ENCODE data around the gene ZNF41.
"Not testable (repeated sequence)": the region's sequence is repeated elsewhere in the genome, so short reads cannot be mapped to it uniquely, and the experiment has no call there.

Gene ZNF41

GRCh38 chrX:47482512-47483305, at the start of gene ZNF41:
ZNF41 (minus strand) TSS chrX:47483222; CDS start chrX:47467481, 15,741 bp downstream.
- DNase-seq = peak; percentile 71

- no peak for DNase-seq
These were observed 47.0 kb upstream of the ZNF41 start for GRCh38 chrX:47530049-47530448.

- DNase-seq = no peak
These were observed 46.5 kb upstream of the ZNF41 start for GRCh38 chrX:47529548-47529947.

DNA sequence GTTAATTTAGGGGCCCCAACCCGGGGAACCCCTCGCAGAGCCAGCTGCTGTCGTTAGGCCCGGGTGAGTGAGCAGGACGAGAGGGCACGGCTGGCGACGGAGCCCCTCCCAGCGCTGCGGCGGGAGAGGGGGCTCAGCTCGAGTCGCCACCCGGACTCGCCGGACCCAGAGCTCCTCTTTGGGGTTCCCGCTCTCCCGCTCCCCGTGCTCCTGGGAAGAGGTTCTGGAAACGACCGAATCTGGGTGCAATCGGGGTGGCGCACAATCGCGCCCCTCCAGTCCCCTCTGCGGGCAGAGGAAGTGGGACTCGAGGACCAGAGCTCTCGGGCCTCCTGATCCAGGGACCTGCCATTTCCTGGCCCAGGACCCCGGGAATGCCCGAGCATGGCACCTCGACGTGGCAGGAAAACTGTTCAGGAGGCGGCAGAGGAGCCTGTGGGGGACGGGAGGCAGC, 40.7 kb upstream of the ZNF41 start:
- DNase-seq = no peak

- peak; percentile 76 for DNase-seq
These were observed 40.3 kb upstream of the ZNF41 start for GRCh38 chrX:47523297-47523696.

- DNase-seq = no peak
These were observed 35.1 kb upstream of the ZNF41 start for GRCh38 chrX:47518144-47518543.

- no peak for DNase-seq
These were observed 33.1 kb upstream of the ZNF41 start for GRCh38 chrX:47515941-47516665.

DNA sequence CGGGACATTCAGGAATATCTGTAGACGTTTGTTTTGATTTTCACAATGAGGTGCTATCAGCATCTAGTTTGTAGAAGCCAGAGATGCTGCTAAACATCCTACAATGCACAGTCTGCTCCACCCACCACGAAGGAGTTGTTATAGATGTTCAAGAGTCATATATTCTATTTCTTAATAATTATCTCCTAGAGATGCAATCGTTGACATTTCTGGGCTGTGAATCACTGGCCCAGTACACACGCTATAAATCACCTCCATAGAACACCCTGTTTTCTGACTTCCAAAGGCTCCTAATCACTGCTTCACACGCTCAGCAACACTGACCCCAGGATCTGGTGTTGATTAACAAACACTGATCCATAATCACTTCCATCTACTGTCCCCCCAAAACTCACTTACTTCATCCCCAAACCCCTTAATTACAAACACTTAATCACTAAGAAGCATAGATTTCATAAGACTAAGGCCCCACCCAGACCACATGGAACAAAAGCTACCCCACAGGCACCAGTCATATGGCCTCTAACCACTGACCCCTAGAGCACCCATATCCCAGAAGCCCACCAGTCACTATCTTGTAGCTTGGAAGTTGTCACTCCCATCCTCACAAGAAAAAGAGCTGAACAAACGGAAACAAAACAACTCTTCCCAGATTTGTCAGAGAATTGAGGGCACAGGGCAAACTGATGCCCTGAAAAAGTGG, 31.7 kb upstream of the ZNF41 start:
- DNase-seq = no peak

GRCh38 chrX:47513034-47513965, 30.3 kb upstream of the ZNF41 start:
- not testable (repeated sequence) for DNase-seq

DNA sequence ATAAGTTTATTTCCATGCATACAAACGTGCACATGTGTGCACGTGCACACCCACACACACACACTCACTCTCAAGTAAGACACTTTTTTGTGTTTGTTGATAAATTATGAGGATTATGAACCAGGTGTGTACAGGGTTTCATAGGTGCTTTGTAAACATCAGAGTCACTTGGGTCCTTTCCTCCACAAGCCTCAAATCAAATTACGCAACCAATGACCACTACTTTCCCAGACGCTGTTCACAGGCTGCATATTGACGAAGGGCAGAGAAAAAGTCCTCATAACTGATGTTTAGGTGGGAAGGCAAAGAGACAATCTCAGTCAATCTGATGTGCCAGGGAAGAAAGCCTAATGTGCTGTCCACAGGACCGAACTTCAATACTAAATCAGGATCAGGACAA, 29.4 kb upstream of the ZNF41 start:
- DNase-seq = not testable (repeated sequence)

- no peak for DNase-seq
These were observed 24.3 kb upstream of the ZNF41 start for GRCh38 chrX:47507153-47507867.

DNA sequence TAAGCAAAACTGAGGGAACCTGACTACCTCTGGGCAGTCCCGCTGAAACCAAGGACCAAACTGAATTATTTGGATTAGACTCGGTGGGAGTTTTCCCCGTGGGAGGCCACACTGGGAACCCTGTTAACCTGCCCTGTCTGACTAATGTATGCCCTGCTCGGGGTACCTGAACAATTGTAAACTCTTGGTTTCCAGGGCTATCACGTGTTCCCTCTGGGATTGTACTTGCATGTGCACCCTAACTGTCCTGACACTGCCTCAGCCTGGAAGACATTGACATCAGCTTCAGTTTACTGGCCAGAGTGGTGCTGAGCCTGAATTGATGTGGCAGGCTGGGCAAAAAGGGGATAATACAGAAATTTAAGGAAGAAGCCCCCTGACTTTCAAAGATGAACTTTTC, 20.1 kb upstream of the ZNF41 start:
- no peak for DNase-seq

GRCh38 chrX:47502316-47503125, 19.5 kb upstream of the ZNF41 start:
- peak; percentile 24 for DNase-seq

DNA sequence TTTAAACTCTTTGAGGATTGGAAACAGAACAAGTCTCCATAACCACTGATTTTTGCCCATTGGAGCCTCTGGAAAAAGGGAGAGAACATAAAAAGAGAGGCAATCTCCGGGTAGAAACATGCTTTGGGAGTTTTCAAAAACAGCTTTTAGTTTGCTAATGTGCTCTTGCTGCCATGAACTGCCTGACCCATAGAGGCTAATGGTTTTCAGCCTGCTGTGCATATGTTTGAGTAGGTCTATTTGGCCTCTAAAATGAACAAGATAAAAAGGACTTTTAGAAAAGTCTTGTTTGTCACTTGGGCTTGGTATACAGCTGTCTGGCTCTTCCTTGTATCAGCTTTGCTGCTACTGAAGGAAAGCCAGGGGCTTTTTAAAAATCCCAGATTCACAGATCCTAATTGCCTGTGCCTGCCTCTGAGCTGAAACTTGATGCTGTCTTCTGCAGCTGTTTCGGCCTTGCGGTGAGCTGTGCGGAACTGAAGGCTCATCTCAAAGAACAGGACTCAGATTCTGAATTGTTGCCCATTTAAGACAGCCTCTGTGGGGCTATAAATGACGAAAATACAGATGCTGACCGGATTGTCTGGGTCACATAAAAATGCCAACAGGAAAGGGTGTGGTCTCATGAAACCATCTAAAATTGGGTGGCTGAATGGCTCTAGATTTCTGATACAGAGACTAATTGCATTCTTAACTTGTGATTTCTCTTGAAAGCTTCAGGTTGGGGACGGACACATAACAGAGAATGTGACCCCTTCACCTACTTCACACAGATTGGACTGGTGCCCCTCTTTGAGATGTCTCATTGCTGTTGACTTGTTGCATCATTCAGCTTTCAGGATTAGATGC, 18.4 kb upstream of the ZNF41 start:
- DNase-seq = no peak

- DNase-seq = no peak
These were observed 17.5 kb upstream of the ZNF41 start for GRCh38 chrX:47500554-47500953.

DNA sequence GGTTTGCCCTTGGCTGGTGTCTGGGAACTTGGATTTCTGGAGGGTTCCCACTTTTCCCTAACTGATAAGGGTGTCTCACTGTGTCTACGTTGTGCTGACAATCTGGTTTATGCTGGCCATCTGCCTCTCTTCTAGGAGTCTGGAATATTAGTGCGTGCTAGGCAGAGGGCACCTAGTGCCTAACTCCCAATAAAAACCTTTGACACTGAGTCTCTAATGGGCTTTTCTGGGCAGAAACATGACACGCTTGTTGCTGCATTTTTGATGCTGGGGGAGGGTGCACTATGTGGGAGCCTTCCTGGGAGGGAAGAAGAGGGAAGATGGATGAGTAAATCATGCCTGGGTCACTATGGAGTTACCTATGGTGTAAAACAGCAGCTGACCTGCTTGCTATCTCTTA, 16.3 kb upstream of the ZNF41 start:
- DNase-seq = no peak

- DNase-seq = no peak
These were observed 15.4 kb upstream of the ZNF41 start for GRCh38 chrX:47498411-47498810.

DNA sequence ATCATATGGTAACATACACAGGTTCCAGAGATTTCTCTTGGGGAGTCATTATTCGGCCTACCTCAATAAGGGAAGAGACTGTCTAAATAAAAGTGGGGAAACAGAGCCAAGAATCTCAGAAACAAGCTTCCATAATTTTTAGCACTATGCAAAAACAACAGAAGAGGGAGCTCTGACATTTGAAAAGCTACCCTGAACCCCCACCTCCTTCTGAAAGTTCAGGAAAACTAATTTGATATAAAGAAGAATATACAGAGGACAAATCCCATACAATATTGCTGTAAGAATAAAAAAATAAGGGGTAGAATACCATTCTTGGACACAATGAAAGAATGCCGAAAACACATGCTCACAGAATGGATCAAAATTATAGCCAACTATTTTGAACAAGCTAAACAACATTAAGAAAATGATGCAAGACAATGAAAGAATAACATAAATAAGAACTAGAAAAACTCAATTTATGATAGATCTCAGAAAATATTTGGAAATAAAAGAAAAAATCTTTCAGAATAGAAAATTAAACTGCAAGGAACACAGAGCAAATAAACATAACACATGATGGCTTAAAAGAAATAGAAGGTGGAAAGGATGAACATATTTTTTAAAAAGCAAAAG, 14.4 kb upstream of the ZNF41 start:
- DNase-seq = no peak

- DNase-seq = not testable (repeated sequence)
These were observed 9.1 kb upstream of the ZNF41 start for GRCh38 chrX:47492133-47492532.
